Vagina (tissue), 2 donors: ENCODE measurements around the gene VAV1.

ENCODE experiments used
- CTCF ChIP-seq, 3 experiments: fragments of 450-650 bp in 2 of 3; fragments of 200-600 bp in 1 of 3; sonication (generic) in 1 of 3; IDR thresholded peaks; one replicate each; pipeline ENCODE4 v1.5.1; 2017 to 2019; ENCODE audit warnings: antibody characterized with exemption in 3 of 3, mild to moderate bottlenecking in 2 of 3, moderate library complexity in 2 of 3
- POLR2AphosphoS5 ChIP-seq, 2 donors: sonication (generic); formaldehyde crosslinking; IDR thresholded peaks; one replicate each; pipeline ENCODE4 v1.9.0; 2017; ENCODE audit warnings: antibody characterized with exemption in 2 of 2, mild to moderate bottlenecking in 2 of 2, low read depth in 1 of 2; ENCODE audit not compliant: insufficient read depth in 1 of 2

GRCh38 chr19:6767357-6768235 lies 4.9 kb upstream of the VAV1 start, which contains the start of gene SH2D3A:
- TF ChIP-seq CTCF (IDR thresholded peaks at IDR 0.05), result no peak
- peak in 1 of 2 donors; percentile 70 for TF ChIP-seq POLR2AphosphoS5 (IDR thresholded peaks at IDR 0.05; ENCODE audit: insufficient read depth in 1 of 2, low read depth in 1 of 2)
